Lung (tissue), 12 donors: ENCODE measurements around the gene DYSF. TPM values are rescaled to one million over a fixed set of nuclear protein-coding genes. Genes with fewer than 3 reads are reported as not detected.

Experiments
- ATAC-seq: fragments of 200-7000 bp; cut with Tn5 transposase; one replicate; pipeline ENCODE4 v1.9.1; 2020; ENCODE audit warnings: moderate number of reproducible peaks; ENCODE audit not compliant: insufficient read depth, low FRiP score
- DNase-seq, 3 donors: peaks; one replicate each; pipeline ENCODE4 v3.0.0-alpha.2; 2013 to 2017
- H3K27ac ChIP-seq, 2 donors: one replicate each; pipeline ENCODE4 v1.5.1; 2013; ENCODE audit warnings: mild to moderate bottlenecking in 2 of 2, moderate library complexity in 2 of 2, control low read depth in 1 of 2, inconsistent platforms in 1 of 2, low read depth in 1 of 2, low read length in 1 of 2
- H3K27me3 ChIP-seq, 3 donors: one replicate each; pipeline ENCODE4 v1.5.1; 2013; ENCODE audit warnings: low read length in 2 of 3; ENCODE audit not compliant: control insufficient read depth in 3 of 3, insufficient read depth in 3 of 3
- H3K36me3 ChIP-seq, 4 donors: one replicate each; pipeline ENCODE4 v1.5.1; 2013; ENCODE audit warnings: low read length in 4 of 4, mild to moderate bottlenecking in 1 of 4, moderate library complexity in 1 of 4; ENCODE audit not compliant: control insufficient read depth in 4 of 4, insufficient read depth in 4 of 4
- H3K4me1 ChIP-seq, 5 donors: one replicate each; pipeline ENCODE4 v1.5.1; 2013; ENCODE audit warnings: low read length in 5 of 5, mild to moderate bottlenecking in 2 of 5, moderate library complexity in 1 of 5; ENCODE audit not compliant: control insufficient read depth in 5 of 5, insufficient read depth in 5 of 5
- H3K4me3 ChIP-seq: one replicate; pipeline ENCODE4 v1.5.1; 2013; ENCODE audit warnings: mild to moderate bottlenecking, control low read depth, moderate library complexity
- H3K9ac ChIP-seq, 2 donors: one replicate each; pipeline ENCODE4 v1.5.1; 2013; ENCODE audit warnings: low read length in 2 of 2, control low read depth in 1 of 2; ENCODE audit not compliant: insufficient read depth in 1 of 2
- H3K9me3 ChIP-seq, 4 donors: one replicate each; pipeline ENCODE4 v1.5.1; 2013; ENCODE audit warnings: low read length in 3 of 4, mild to moderate bottlenecking in 1 of 4, moderate library complexity in 1 of 4; ENCODE audit not compliant: control insufficient read depth in 4 of 4, insufficient read depth in 3 of 4
- WGBS, 2 donors: extraction: QIAGEN DNeasy Blood & Tissue Kit; methylation state at CpG; one replicate each; pipeline ENCODE4 v1.1.7; 2013; 5-methylcytosine and 5-hydroxymethylcytosine counted together
- polyA plus RNA-seq, 2 donors: library from polyadenylated mRNA; stranded (reverse); fragments of 200-250 nt; gene quantifications; one replicate each; pipeline ENCODE4 v1.2.1, GENCODE V29; 2013
- total RNA-seq, 2 donors: library from RNA; depleted of rRNA in 1 of 2; stranded (reverse); fragments of >200 nt in 1 of 2; gene quantifications; one replicate each; pipeline ENCODE4 v1.2.1, GENCODE V29; 2014 to 2021
- TF ChIP-seq, protein P1 (sequence below): IDR thresholded peaks from 2 replicates; pipeline ENCODE4 v1.5.1; 2012; ENCODE audit warnings: mild to moderate bottlenecking; ENCODE audit errors: control extremely low read depth, extremely low read depth
- donor health status: control.
- donor health status: control.
- donor health status: Bipolar disorder and iron deficiency.
- donor health status: healthy.
- donor health status: DM: yes; HTN: yes; CAD: no.

The DYSF gene
- total and polyA plus RNA-seq, 4 donors = 12.9 to 56.2 (median 40.0) TPM

DNA sequence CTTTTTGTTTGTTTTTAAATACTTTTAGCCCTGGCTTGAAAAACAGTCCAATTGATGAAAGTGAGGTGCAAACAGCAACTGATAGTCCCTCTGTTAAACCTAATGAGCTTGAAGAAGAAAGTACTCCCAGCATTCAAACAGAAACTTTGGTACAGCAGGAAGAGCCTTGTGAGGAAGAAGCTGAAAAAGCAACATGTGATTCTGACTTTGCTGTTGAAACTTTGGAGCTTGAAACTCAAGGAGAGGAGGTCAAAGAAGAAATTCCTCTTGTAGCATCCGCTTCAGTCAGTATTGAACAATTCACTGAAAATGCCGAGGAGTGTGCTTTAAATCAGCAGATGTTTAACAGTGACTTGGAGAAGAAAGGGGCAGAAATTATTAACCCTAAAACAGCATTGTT is 30.6 kb upstream of the DYSF start:
- ATAC-seq (no peak), DNase-seq (no peak)
- no peaks in the 10 kb centered on the region for H3K9me3 ChIP-seq
- TF ChIP-seq, protein P1, sequence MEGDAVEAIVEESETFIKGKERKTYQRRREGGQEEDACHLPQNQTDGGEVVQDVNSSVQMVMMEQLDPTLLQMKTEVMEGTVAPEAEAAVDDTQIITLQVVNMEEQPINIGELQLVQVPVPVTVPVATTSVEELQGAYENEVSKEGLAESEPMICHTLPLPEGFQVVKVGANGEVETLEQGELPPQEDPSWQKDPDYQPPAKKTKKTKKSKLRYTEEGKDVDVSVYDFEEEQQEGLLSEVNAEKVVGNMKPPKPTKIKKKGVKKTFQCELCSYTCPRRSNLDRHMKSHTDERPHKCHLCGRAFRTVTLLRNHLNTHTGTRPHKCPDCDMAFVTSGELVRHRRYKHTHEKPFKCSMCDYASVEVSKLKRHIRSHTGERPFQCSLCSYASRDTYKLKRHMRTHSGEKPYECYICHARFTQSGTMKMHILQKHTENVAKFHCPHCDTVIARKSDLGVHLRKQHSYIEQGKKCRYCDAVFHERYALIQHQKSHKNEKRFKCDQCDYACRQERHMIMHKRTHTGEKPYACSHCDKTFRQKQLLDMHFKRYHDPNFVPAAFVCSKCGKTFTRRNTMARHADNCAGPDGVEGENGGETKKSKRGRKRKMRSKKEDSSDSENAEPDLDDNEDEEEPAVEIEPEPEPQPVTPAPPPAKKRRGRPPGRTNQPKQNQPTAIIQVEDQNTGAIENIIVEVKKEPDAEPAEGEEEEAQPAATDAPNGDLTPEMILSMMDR = no peak
- no peaks in the 10 kb centered on the region for H3K27me3 ChIP-seq
- WGBS, 2 donors = 72 to 89% methylated on average over 2 of the region's 2 CpGs
- H3K9ac ChIP-seq = no peak overlapping the region
- peaks cover 0 to 1% (median 0%) of the 10 kb centered on the region in 5 donors for H3K4me1 ChIP-seq
- H3K27ac ChIP-seq = peak overlapping the region in 1 of 2 donors; percentile 21
- H3K4me3 ChIP-seq = no peak overlapping the region
- H3K36me3 ChIP-seq = peaks cover 3 to 34% (median 16%) of the 10 kb centered on the region in 4 donors

DNA sequence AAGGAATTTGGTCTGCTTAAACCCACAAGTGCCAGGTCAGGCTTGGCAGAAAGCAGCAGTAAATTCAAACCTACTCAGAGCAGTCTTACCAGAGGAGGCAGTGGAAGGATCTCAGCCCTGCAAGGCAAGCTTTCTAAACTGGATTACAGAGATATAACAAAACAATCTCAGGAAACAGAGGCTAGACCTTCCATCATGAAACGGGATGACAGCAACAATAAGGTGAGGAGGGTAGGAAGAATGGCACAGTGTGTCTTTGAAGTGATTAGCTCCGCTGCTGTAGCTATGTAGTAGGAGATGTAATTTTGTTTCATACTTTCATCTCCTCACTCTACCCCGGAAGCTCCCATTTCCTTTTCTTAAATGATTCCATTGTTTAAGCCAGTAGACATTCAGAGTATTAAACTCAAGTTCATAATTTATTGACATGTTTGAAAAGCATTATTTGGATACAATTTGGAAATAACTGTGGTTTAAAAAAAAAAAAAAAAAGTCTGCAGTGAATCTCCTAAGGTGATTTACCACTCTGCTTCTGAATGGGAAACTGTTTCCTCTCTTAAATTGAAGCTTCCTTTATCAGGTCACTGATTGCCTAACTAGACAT is 29.4 kb upstream of the DYSF start:
- TF ChIP-seq, protein P1 = no peak
- H3K36me3 ChIP-seq = peaks cover 4 to 45% (median 16%) of the 10 kb centered on the region in 4 donors
- H3K9ac ChIP-seq = no peak overlapping the region
- DNase-seq (peak in 2 of 3 donors; percentile 7 to 32), ATAC-seq (no peak)
- no peak overlapping the region for H3K4me3 ChIP-seq
- 68 to 84% methylated on average over 3 of the region's 3 CpGs for WGBS, 2 donors
- no peaks in the 10 kb centered on the region for H3K9me3 ChIP-seq
- peak overlapping the region in 1 of 2 donors; percentile 23 for H3K27ac ChIP-seq
- peaks cover 0 to 1% (median 0%) of the 10 kb centered on the region in 5 donors for H3K4me1 ChIP-seq
- no peaks in the 10 kb centered on the region for H3K27me3 ChIP-seq

DNA sequence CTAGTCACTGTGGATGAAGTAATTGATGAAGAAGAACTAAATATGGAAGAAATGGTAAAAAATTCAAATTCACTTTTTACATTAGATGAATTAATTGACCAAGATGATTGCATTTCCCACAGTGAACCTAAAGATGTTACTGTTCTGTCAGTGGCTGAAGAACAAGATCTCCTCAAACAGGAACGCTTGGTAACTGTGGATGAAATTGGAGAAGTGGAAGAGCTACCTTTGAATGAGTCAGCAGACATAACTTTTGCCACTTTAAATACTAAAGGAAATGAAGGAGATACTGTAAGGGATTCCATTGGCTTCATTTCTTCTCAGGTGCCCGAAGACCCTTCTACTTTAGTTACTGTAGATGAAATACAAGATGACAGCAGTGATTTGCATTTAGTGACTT is 26.6 kb upstream of the DYSF start:
- Histone ChIP-seq H3K27me3 (no peaks in the 10 kb centered on the region), H3K27ac (no peak overlapping the region), H3K4me1 (no peaks in the 10 kb centered on the region), H3K36me3 (peaks cover 4 to 55% (median 23%) of the 10 kb centered on the region in 4 donors), H3K4me3 (no peak overlapping the region), H3K9me3 (no peaks in the 10 kb centered on the region), H3K9ac (no peak overlapping the region)
- ATAC-seq (no peak), DNase-seq (no peak)
- 72 to 90% methylated on average over 2 of the region's 2 CpGs for WGBS, 2 donors
- TF ChIP-seq, protein P1 = no peak
